Fibroblast of lung (primary cell): ENCODE measurements around the gene ZNF829. TPM values are rescaled to one million over a fixed set of nuclear protein-coding genes. Genes with fewer than 3 reads are reported as not detected.

Source experiments
- DNase-seq, 2 donors: peaks; one replicate each; pipeline versions ENCODE4 v3.0.0 to v3.0.0-alpha.2; 2010; ENCODE audit warnings: low read depth in 2 of 2
- H2AFZ ChIP-seq: 2 replicates; pipeline ENCODE4 v1.5.1; 2012; ENCODE audit warnings: low read length, control low read depth, inconsistent platforms
- H3K27ac ChIP-seq: 2 replicates; pipeline ENCODE4 v1.5.1; 2011; ENCODE audit warnings: low read length, control low read depth; ENCODE audit not compliant: insufficient read depth
- H3K27me3 ChIP-seq: 2 replicates; pipeline ENCODE4 v1.5.1; 2011; ENCODE audit warnings: mild to moderate bottlenecking, low read length; ENCODE audit not compliant: control insufficient read depth, insufficient read depth
- H3K36me3 ChIP-seq: 2 replicates; pipeline ENCODE4 v1.5.1; 2011; ENCODE audit warnings: low read length; ENCODE audit not compliant: control insufficient read depth, insufficient read depth
- H3K4me1 ChIP-seq: 2 replicates; pipeline ENCODE4 v1.5.1; 2011; ENCODE audit warnings: low read length; ENCODE audit not compliant: control insufficient read depth, insufficient read depth; ENCODE audit errors: extremely low read depth
- H3K4me2 ChIP-seq: 2 replicates; pipeline ENCODE4 v1.5.1; 2011; ENCODE audit warnings: low read length, control low read depth; ENCODE audit not compliant: insufficient read depth; ENCODE audit errors: extremely low read depth
- H3K4me3 ChIP-seq, 4 experiments: fragments of 200-600 bp in 1 of 4; sonication (generic) in 1 of 4; replicated peaks in 1 of 4; 2 replicates each; pipeline ENCODE4 v1.5.1; 2011 to 2016; ENCODE audit warnings: low read length in 4 of 4, low read depth in 3 of 4, mild to moderate bottlenecking in 3 of 4, control low read depth in 2 of 4, inconsistent platforms in 1 of 4, mixed read lengths in 1 of 4; ENCODE audit not compliant: insufficient read depth in 1 of 4; ENCODE audit errors: control extremely low read depth in 1 of 4
- H3K79me2 ChIP-seq: 2 replicates; pipeline ENCODE4 v1.5.1; 2012; ENCODE audit warnings: mild to moderate bottlenecking, low read length, inconsistent platforms; ENCODE audit not compliant: control insufficient read depth, insufficient read depth
- H3K9ac ChIP-seq: 2 replicates; pipeline ENCODE4 v1.5.1; 2011; ENCODE audit warnings: mild to moderate bottlenecking, low read length, control low read depth; ENCODE audit not compliant: insufficient read depth
- H3K9me3 ChIP-seq: 2 replicates; pipeline ENCODE4 v1.5.1; 2012; ENCODE audit warnings: low read depth, low read length; ENCODE audit not compliant: control insufficient read depth, insufficient read depth
- H4K20me1 ChIP-seq: 2 replicates; pipeline ENCODE4 v1.5.1; 2011; ENCODE audit warnings: low read length; ENCODE audit not compliant: control insufficient read depth, insufficient read depth; ENCODE audit errors: extremely low read depth
- EZH2 ChIP-seq: IDR thresholded peaks from 2 replicates; pipeline ENCODE4 v1.5.1; 2012; ENCODE audit warnings: low read length, control low read depth, mild to moderate bottlenecking; ENCODE audit errors: missing control alignments
- polyA plus RNA-seq, 2 donors: library from polyadenylated mRNA; depleted of rRNA in 1 of 2; stranded (reverse) in 1 of 2; unstranded in 1 of 2; fragments of >200 nt; gene quantifications; 2 replicates each; pipeline ENCODE4 v1.2.1, GENCODE V29; 2011 to 2012; ENCODE audit warnings: missing spikeins in 1 of 2
- total RNA-seq: library from RNA; depleted of rRNA; stranded (reverse); fragments of >200 nt; gene quantifications from 2 replicates; pipeline ENCODE4 v1.2.1, GENCODE V29; 2014
- TF ChIP-seq, protein P1 (sequence below), 2 donors: IDR thresholded peaks in 1 of 2; conservative IDR thresholded peaks in 1 of 2; 1 replicate in 1 of 2; 2 replicates in 1 of 2; pipeline ENCODE4 v1.5.1; 2011 to 2012; ENCODE audit warnings: low read length in 2 of 2, control low read depth in 1 of 2, inconsistent platforms in 1 of 2, low read depth in 1 of 2, mild to moderate bottlenecking in 1 of 2

The ZNF829 gene
- total and polyA plus RNA-seq, 2 donors (not counting 1 experiment from before 2014, with no cell fraction given), result 2.3 to 2.5 TPM

DNA sequence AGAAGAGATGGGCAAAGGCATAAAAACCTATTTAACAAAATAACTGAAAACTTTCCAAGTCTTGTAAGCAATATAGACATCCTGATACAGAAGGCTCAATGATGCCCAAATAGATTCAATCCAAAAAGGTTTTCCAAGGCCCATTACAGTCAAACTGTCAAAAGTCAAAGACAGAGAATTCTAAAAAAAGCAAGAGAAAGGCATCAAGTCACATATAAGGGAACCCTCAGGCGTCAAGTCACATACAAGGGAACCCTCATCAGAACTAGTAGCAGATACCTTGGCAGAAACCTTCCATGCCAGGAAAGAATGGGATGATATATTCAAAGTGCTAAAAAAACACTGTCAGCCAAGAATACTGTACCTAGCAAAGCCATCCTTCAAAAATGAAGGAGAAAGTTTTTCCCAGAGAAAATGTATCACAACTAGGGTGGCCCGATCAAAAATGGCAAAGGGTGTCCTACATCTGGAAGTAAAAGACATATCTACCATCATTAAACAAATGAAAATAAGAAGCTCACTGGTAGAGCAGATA, 21.2 kb downstream of the ZNF829 start:
- no peak overlapping the region for H3K9ac ChIP-seq
- no peak overlapping the region for H3K27ac ChIP-seq
- no peak overlapping the region for H3K4me2 ChIP-seq
- H4K20me1 ChIP-seq, result no peaks in the 10 kb centered on the region
- H3K4me1 ChIP-seq, result no peaks in the 10 kb centered on the region
- no peak overlapping the region for H3K4me3 ChIP-seq
- no peak overlapping the region for H2AFZ ChIP-seq
- no peaks in the 10 kb centered on the region for H3K79me2 ChIP-seq
- no peaks in the 10 kb centered on the region for H3K27me3 ChIP-seq
- H3K36me3 ChIP-seq, result no peaks in the 10 kb centered on the region
- DNase-seq, result no peak
- peaks cover 7% of the 10 kb centered on the region for H3K9me3 ChIP-seq
- no peak for TF ChIP-seq EZH2
- TF ChIP-seq, protein P1, sequence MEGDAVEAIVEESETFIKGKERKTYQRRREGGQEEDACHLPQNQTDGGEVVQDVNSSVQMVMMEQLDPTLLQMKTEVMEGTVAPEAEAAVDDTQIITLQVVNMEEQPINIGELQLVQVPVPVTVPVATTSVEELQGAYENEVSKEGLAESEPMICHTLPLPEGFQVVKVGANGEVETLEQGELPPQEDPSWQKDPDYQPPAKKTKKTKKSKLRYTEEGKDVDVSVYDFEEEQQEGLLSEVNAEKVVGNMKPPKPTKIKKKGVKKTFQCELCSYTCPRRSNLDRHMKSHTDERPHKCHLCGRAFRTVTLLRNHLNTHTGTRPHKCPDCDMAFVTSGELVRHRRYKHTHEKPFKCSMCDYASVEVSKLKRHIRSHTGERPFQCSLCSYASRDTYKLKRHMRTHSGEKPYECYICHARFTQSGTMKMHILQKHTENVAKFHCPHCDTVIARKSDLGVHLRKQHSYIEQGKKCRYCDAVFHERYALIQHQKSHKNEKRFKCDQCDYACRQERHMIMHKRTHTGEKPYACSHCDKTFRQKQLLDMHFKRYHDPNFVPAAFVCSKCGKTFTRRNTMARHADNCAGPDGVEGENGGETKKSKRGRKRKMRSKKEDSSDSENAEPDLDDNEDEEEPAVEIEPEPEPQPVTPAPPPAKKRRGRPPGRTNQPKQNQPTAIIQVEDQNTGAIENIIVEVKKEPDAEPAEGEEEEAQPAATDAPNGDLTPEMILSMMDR (conservative IDR thresholded peaks at IDR 0.05 in 1 of 2, IDR thresholded peaks at IDR 0.05 in 1 of 2; ENCODE audit: low read depth in 1 of 2, low read length in 2 of 2), result no peak

DNA sequence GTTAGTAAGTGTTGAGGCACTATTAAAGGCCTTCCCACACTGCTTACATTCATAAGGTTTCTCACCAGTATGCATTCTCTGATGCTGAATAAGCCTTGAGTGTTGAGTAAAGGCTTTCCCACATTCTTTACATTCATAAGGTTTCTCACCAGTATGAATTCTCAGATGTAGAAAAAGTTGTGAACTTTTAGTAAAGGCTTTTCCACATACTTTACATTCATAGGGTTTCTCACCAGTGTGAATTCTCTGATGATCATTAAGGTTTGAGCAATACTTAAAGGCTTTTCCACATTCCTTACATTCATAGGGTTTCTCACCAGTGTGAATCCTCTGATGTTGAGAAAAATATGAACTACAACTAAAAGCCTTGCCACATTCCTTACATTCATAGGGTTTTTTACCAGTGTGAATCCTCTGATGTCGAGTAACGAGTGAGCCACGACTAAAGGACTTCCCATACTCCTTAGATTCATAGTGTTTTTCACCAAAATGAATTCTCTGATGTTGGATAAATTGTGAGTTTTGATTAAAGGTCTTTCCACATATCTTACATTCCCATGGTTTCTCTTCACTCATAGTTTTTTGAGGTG, 24.2 kb downstream of the ZNF829 start:
- no peak for DNase-seq
- Histone ChIP-seq H2AFZ (no peak overlapping the region), H3K79me2 (no peaks in the 10 kb centered on the region), H3K27me3 (no peaks in the 10 kb centered on the region), H3K4me1 (no peaks in the 10 kb centered on the region), H3K9ac (no peak overlapping the region), H4K20me1 (no peaks in the 10 kb centered on the region), H3K9me3 (peaks cover 7% of the 10 kb centered on the region), H3K4me3 (no peak overlapping the region), H3K36me3 (no peaks in the 10 kb centered on the region), H3K4me2 (no peak overlapping the region), H3K27ac (no peak overlapping the region)
- TF ChIP-seq EZH2, result no peak
- TF ChIP-seq, protein P1 (conservative IDR thresholded peaks at IDR 0.05 in 1 of 2, IDR thresholded peaks at IDR 0.05 in 1 of 2; ENCODE audit: low read depth in 1 of 2, low read length in 2 of 2), result no peak

DNA sequence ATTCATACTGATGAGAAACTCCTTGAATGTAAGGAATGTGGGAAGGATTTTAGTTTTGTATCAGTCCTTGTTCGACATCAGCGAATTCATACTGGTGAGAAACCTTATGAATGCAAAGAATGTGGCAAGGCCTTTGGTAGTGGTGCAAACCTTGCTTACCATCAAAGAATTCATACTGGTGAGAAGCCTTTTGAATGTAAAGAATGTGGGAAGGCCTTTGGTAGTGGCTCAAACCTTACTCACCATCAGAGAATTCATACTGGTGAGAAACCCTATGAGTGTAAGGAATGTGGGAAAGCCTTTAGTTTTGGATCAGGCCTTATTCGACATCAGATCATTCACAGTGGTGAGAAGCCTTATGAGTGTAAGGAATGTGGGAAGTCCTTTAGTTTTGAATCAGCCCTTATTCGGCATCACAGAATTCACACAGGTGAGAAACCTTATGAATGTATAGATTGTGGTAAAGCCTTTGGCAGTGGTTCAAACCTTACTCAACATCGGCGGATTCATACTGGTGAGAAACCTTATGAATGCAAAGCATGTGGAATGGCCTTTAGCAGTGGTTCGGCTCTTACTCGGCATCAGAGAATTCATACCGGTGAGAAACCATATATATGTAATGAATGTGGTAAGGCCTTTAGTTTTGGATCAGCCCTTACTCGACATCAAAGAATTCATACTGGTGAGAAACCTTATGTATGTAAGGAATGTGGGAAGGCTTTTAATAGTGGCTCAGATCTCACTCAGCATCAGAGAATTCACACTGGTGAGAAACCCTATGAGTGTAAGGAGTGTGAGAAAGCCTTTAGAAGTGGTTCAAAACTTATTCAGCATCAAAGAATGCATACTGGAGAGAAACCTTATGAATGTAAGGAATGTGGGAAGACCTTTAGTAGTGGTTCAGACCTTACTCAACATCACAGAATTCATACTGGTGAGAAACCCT, 38.8 kb downstream of the ZNF829 start:
- TF ChIP-seq EZH2, result no peak
- TF ChIP-seq, protein P1 (conservative IDR thresholded peaks at IDR 0.05 in 1 of 2, IDR thresholded peaks at IDR 0.05 in 1 of 2; ENCODE audit: low read depth in 1 of 2, low read length in 2 of 2), result no peak
- Histone ChIP-seq H3K9me3 (no peaks in the 10 kb centered on the region), H3K27ac (no peak overlapping the region), H3K79me2 (no peaks in the 10 kb centered on the region), H4K20me1 (no peaks in the 10 kb centered on the region), H3K27me3 (no peaks in the 10 kb centered on the region), H3K9ac (no peak overlapping the region), H3K4me1 (no peaks in the 10 kb centered on the region), H3K36me3 (no peaks in the 10 kb centered on the region), H2AFZ (no peak overlapping the region), H3K4me2 (no peak overlapping the region), H3K4me3 (no peak overlapping the region)
- peak in 1 of 2 donors; percentile 5 for DNase-seq
